GM21717 (cell line): ENCODE measurements around the gene BBOX1.
"Not testable (repeated sequence)": the region's sequence is repeated elsewhere in the genome, so short reads cannot be mapped to it uniquely, and the experiment has no call there.

Experiments
- ATAC-seq: cut with Tn5 transposase; IDR thresholded peaks from one replicate; pipeline ENCODE4 v1.9.1; 2021; ENCODE audit warnings: mild to moderate bottlenecking, moderate library complexity; ENCODE audit not compliant: unreplicated experiment

The BBOX1 gene

GRCh38 chr11:27120211-27120610 lies 79.6 kb downstream of the BBOX1 start:
- ATAC-seq = no peak

GRCh38 chr11:27122001-27122400 lies 81.4 kb downstream of the BBOX1 start:
- no peak for ATAC-seq

- ATAC-seq = no peak
Observed at GRCh38 chr11:27124514-27125264, 84.1 kb downstream of the BBOX1 start.

- no peak for ATAC-seq
Observed at GRCh38 chr11:27129686-27130085, 89.1 kb downstream of the BBOX1 start.

- no peak for ATAC-seq
Observed at GRCh38 chr11:27130806-27131205, 90.2 kb downstream of the BBOX1 start.

- ATAC-seq = not testable (repeated sequence)
Observed at GRCh38 chr11:27135924-27136329, 95.3 kb downstream of the BBOX1 start.

- no peak for ATAC-seq
Observed at GRCh38 chr11:27138716-27139115, 98.1 kb downstream of the BBOX1 start.

- no peak for ATAC-seq
Observed at GRCh38 chr11:27139742-27140367, 99.2 kb downstream of the BBOX1 start.

- ATAC-seq = no peak
Observed at GRCh38 chr11:27141576-27141975, 101.0 kb downstream of the BBOX1 start.

GRCh38 chr11:27147916-27148315 lies 107.3 kb downstream of the BBOX1 start:
- no peak for ATAC-seq

GRCh38 chr11:27148506-27148905 lies 107.9 kb downstream of the BBOX1 start:
- ATAC-seq = no peak

- no peak for ATAC-seq
Observed at GRCh38 chr11:27150098-27150497, 109.5 kb downstream of the BBOX1 start.

GRCh38 chr11:27153136-27153535 lies 112.5 kb downstream of the BBOX1 start:
- ATAC-seq = no peak

GRCh38 chr11:27158456-27159334 lies 118.1 kb downstream of the BBOX1 start:
- ATAC-seq = peak; percentile 93

- ATAC-seq = no peak
Observed at GRCh38 chr11:27159335-27159679, 118.7 kb downstream of the BBOX1 start.

GRCh38 chr11:27161071-27161470 lies 120.5 kb downstream of the BBOX1 start:
- ATAC-seq = no peak

- ATAC-seq = no peak
Observed at GRCh38 chr11:27162237-27162636, 121.6 kb downstream of the BBOX1 start.

GRCh38 chr11:27166130-27166529 lies 125.5 kb downstream of the BBOX1 start:
- ATAC-seq = no peak

- no peak for ATAC-seq
Observed at GRCh38 chr11:27171376-27171958, 130.9 kb downstream of the BBOX1 start.

GRCh38 chr11:27173545-27173944 lies 132.9 kb downstream of the BBOX1 start:
- ATAC-seq = no peak

GRCh38 chr11:27174021-27174420 lies 133.4 kb downstream of the BBOX1 start:
- no peak for ATAC-seq
